Dermis microvascular lymphatic vessel endothelial cell (primary cell): ENCODE results near the gene CRYBB2. TPM values are rescaled to one million over a fixed set of nuclear protein-coding genes. Genes with fewer than 3 reads are reported as not detected.
"Not testable (repeated sequence)": the region's sequence is repeated elsewhere in the genome, so short reads cannot be mapped to it uniquely, and the experiment has no call there.

Source experiments
- DNase-seq, 2 donors: peaks; one replicate each; pipeline versions ENCODE4 v3.0.0 to v3.0.0-alpha.2; 2010; ENCODE audit warnings: low read depth in 2 of 2
- total RNA-seq: library from RNA; depleted of rRNA; stranded (reverse); fragments of >200 nt; gene quantifications from 2 replicates; pipeline ENCODE4 v1.2.1, GENCODE V29; 2014

The CRYBB2 gene, protein sequence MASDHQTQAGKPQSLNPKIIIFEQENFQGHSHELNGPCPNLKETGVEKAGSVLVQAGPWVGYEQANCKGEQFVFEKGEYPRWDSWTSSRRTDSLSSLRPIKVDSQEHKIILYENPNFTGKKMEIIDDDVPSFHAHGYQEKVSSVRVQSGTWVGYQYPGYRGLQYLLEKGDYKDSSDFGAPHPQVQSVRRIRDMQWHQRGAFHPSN
- total RNA-seq = not detected in 2 replicates

- no peak for DNase-seq
These were observed at the start of gene CRYBB2 for GRCh38 chr22:25219211-25219689. TSS of gene CRYBB2 (plus strand) at chr22:25219639. CDS start at chr22:25221430, 1,791 bp downstream.

DNA sequence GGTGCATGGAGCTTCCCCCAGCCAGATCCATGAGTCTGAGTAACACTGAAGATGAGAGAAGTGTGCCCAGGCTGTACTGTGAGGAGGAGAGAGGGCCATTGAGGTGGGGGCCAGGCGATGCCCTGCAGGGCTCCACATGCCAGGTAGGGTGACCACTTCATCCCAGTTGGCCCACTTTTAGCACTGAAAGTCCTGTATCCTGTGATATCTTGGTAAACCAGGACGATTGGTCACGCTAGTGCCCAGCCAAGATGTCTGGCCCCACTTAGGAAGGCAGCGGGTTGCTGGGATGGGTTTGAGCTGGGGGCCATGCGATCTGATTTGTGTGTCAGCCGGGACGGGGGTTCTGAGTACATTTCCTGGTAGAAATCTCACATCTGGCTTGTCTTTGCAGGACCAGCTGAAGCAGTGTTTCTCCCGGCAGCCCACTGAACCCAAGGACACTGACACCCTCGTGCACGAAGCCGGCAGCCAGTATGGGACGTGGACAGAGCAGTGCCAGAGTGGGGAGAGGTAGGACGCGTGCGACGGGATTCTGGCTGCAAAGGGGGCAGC lies 48.9 kb upstream of the CRYBB2 start:
- DNase-seq = no peak

GRCh38 chr22:25172153-25172552 lies 47.3 kb upstream of the CRYBB2 start:
- DNase-seq = peak; percentile 30 to 60

DNA sequence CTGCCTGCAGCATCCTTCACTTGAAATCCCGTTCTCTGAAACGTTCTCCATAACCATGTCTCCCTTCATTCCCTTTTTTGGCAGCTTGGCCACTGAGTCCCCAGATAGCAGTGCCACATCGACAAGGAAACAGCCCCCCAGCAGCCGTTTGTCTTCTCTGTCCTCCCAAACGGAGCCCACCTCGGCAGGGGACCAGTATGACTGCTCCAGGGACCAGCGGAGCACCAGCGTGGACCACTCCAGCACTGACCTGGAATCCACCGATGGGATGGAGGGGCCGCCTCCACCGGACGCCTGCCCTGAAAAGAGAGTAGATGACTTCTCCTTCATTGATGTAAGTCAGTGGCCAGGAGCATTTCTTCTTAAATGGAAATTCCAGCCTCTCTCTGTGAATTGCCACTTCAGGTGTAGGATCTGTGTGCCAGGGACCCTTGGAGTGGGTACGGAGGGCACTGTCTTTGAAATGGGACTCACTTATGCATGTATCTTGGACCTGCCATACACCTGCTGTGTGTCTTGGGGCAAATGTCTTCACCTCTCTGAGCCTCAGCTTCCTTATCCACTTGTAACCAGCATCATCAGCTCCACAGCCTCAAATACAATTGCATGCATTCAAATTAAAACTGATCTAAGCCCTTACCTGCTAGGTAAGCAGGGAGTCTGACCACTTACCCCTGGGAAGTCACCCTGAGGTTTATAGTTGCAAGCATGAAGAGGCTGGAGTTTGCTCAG lies 45.1 kb upstream of the CRYBB2 start:
- no peak for DNase-seq

DNA sequence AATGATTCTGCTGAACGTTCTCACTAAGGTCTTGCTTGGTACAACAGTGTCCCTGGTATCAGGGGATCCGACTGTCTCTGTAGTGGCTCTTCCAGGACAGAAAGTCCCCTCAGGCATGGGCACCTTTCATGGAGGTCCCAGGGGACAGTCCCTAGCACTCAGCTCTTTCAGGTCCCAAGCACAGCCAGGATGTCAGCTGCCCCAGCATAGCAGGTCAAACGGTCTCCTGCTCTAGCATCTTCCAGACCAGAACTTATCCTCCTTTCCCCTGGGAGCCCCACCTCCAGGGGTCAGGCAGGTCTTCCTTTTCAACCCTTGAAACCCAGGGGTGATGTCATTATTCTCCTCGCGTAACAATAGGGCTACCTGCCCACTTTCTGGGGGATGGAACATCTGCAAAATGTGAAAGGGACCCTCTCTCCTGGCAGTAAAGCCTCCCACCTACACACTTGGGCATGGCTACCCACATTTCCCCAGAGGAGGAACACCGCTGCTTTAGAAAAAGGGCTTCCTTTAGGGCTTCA lies 44.5 kb upstream of the CRYBB2 start:
- DNase-seq = no peak

GRCh38 chr22:25176175-25176574 lies 43.3 kb upstream of the CRYBB2 start:
- no peak for DNase-seq

DNA sequence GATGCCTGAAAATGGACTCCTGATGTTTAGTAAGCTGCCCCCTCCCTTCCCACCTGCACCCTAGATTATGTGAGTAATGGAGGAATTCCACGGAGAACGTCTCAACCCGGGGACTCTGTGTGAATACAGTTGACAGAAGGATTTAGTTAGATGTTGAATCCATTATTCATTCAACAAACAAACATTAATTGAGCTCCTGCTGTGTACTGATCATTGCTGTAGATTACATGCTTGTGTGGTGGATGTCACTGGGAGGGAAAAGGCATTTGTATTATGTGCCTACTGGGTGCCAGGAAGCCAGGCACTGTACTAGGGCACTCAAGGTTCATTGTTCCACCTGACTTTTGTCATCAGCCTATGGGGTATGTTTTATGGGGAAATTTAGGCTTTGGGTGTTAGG lies 42.6 kb upstream of the CRYBB2 start:
- no peak for DNase-seq

- no peak for DNase-seq
These were observed 42.2 kb upstream of the CRYBB2 start for GRCh38 chr22:25177226-25177625.

DNA sequence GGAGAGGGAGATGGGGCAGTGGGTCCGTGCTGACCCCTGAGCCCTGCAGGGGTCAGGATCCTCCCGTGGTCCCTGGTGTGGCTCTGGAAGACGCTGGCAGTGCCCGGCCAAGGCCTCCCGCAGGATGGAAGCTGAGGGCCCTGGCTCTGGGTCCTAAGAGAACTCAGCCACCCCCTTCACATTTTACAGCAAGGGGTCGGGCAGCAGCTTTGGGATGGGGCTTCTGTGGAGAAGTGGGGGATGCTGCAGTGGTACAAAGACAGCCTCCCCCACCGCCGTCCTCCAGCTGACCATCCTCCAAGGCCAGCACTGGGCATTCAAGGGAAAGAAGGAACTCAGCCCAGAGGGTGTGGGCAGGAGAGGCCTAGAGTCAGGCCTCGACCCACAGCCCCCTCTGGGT lies 41.5 kb upstream of the CRYBB2 start:
- no peak for DNase-seq

DNA sequence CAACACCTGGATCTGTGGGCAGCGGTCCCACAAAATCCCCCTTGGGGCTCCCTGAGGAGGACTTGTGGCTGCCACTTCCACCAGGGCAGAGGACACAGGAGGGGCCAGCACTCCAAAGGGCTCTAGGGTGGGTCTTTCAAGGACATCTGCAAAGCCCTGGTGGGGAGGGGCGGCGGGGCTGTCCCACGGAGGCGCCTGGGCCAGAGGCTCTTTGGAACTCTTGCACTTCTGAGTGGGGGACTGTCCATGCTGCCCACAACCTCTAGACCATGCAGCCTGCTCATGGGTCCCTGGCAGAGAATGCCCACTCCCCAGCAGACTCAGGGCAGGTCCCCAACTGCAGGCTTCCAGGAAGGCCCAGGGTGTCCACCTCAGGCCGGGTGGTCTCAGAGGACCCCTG lies 41.1 kb upstream of the CRYBB2 start:
- not testable (repeated sequence) for DNase-seq

GRCh38 chr22:25178869-25179631 lies 40.4 kb upstream of the CRYBB2 start:
- DNase-seq = not testable (repeated sequence)

GRCh38 chr22:25182131-25183110 lies 37.0 kb upstream of the CRYBB2 start:
- no peak for DNase-seq

GRCh38 chr22:25183949-25184619 lies 35.4 kb upstream of the CRYBB2 start:
- DNase-seq = no peak

DNA sequence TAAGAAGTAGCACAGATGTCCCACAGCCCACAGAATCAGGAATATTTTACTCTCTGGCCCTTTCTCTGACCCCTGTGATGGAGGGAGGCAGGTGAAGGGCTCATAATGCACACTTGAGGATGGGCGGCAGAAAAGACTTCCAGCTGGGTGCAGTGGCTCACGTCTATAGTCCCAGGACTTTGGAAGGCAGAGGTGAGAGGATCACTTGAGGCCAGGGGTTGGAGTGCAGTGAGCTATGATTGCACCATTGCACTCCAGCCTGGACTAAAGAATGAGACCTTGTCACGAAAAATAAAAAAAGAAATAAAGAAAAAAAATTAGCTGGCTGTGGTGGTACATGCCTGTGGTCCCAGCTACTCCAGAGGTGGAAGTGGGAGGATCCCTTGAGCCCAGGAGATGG lies 33.3 kb upstream of the CRYBB2 start:
- DNase-seq = no peak

- DNase-seq = no peak
These were observed 32.0 kb upstream of the CRYBB2 start for GRCh38 chr22:25187469-25187868.

- no peak for DNase-seq
These were observed 27.0 kb upstream of the CRYBB2 start for GRCh38 chr22:25192406-25192805.

DNA sequence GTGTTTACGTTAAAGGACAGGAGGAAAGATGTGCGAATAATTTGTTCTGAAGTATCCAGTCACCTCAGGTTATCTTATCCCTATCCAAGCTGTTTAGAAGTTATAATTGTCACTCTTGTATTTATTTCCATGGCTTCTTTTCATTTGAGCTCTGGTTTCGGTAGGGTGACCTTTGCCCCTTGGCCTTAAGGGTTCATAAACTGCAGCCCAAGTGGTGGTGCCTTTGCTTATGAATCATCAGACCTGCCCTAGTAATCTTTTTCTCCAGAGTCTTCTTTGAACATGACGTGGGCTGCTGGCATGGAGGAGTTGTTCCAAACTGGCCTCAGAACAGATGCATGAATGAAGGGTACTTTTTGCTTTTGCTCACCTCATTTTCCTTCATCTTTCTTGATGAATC lies 26.3 kb upstream of the CRYBB2 start:
- no peak for DNase-seq

GRCh38 chr22:25193548-25193947 lies 25.9 kb upstream of the CRYBB2 start:
- peak in 1 of 2 donors; percentile 7 for DNase-seq

DNA sequence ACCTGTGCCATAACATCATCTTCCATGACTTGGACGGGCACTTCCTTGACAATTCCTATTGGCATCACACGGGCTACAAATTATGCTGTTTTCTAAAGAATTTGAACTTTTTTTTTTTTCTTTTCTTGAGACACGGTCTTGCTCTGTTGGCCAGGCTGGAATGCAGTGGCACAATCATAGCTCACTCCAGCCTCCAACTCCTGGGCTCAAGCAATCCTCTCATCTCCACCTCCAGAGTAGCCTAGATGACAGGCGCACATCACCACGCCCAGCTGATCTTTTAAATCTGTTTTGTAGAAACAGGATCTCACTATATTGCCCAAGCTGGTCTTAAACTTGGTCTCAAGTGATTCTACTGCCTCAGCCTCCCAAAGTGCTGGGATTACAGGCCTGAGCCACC lies 23.1 kb upstream of the CRYBB2 start:
- DNase-seq = no peak

- no peak for DNase-seq
These were observed 22.1 kb upstream of the CRYBB2 start for GRCh38 chr22:25197340-25197739.
